Measurements from ENCODE around the gene SWAP70. TPM values are rescaled to one million over a fixed set of nuclear protein-coding genes. Genes with fewer than 3 reads are reported as not detected.
A peak's percentile ranks its signal among the peaks of the same experiment; 100 is the strongest.

Gene SWAP70
- total RNA-seq, 2 donors from 2014 or later: 28.8 to 30.7 TPM

DNA sequence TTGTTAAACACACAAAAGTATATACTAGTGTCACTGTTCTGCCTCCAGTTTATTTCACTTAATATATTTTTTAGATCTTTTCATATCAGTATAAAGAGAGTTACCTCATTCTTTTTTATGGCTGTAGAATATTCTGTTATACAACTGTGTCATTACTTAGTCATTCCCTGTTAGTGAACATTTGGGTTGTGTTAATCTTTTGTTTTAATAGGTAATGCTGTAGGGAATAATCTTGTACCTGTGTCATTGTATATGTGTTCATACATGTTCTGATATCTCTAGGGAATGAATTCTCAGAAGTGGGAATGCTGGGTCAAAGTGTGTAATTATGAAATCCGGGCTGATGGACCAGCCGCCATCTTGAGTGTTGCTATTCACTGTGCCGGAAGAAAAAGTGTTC is 71.4 kb downstream of the SWAP70 start:
- WGBS, 2 experiments (ENCODE audit: insufficient coverage in 1 of 2, insufficient read length in 1 of 2): 94 to 100% methylated on average over 2 to 3 of the region's 3 CpGs
- Mint-ChIP-seq H3K9me3 (no peaks in the 10 kb centered on the region), H3K4me3 (no peak overlapping the region), H3K36me3 (ENCODE audit: low read depth) (peaks cover 59% of the 10 kb centered on the region), H3K4me1 (peaks cover 4% of the 10 kb centered on the region), H3K27me3 (ENCODE audit: insufficient read depth) (no peaks in the 10 kb centered on the region), H3K27ac (no peak overlapping the region)
- no peak for DNase-seq
- Histone ChIP-seq H3K4me1 (ENCODE audit: control insufficient read depth, insufficient read depth, low read length) (no peaks in the 10 kb centered on the region), H3K4me3 (ENCODE audit: low read length) (peak overlapping the region; percentile 9), H3K27me3 (ENCODE audit: control insufficient read depth, insufficient read depth, low read length, poor library complexity, severe bottlenecking) (no peaks in the 10 kb centered on the region), H3K9ac (ENCODE audit: extremely low read depth, low read length, poor library complexity, severe bottlenecking) (no peak overlapping the region), H3K27ac (ENCODE audit: low read depth, low read length) (no peak overlapping the region), H3K9me3 (ENCODE audit: control insufficient read depth, low read length) (peaks cover 14% of the 10 kb centered on the region), H3K36me3 (ENCODE audit: control insufficient read depth, insufficient read depth, low read length) (peaks cover 77% of the 10 kb centered on the region)
- TF ChIP-seq, protein P1, sequence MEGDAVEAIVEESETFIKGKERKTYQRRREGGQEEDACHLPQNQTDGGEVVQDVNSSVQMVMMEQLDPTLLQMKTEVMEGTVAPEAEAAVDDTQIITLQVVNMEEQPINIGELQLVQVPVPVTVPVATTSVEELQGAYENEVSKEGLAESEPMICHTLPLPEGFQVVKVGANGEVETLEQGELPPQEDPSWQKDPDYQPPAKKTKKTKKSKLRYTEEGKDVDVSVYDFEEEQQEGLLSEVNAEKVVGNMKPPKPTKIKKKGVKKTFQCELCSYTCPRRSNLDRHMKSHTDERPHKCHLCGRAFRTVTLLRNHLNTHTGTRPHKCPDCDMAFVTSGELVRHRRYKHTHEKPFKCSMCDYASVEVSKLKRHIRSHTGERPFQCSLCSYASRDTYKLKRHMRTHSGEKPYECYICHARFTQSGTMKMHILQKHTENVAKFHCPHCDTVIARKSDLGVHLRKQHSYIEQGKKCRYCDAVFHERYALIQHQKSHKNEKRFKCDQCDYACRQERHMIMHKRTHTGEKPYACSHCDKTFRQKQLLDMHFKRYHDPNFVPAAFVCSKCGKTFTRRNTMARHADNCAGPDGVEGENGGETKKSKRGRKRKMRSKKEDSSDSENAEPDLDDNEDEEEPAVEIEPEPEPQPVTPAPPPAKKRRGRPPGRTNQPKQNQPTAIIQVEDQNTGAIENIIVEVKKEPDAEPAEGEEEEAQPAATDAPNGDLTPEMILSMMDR (conservative IDR thresholded peaks at IDR 0.05): no peak

DNA sequence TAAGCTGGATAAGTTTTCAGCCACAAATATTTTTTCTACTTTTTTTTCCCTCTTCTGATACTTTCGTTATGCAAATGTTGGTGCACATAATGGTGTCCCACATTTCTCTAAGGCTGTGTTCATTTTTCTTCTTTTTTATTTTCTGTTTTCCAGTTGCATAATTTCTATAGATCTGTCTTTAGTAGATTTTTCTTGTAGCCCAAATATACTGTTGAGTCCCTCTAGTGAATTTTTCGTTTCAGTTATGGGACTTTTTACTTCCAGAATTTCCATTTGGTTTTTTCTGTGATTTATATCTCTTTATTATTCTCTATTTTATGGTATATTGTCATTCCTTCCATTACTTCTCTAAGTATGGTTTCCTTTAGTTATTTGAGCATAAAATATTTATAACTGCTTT is 72.0 kb downstream of the SWAP70 start:
- Histone ChIP-seq H3K9me3 (ENCODE audit: control insufficient read depth, low read length) (peaks cover 14% of the 10 kb centered on the region), H3K36me3 (ENCODE audit: control insufficient read depth, insufficient read depth, low read length) (peaks cover 79% of the 10 kb centered on the region), H3K4me1 (ENCODE audit: control insufficient read depth, insufficient read depth, low read length) (no peaks in the 10 kb centered on the region), H3K4me3 (ENCODE audit: low read length) (peak overlapping the region; percentile 9), H3K9ac (ENCODE audit: extremely low read depth, low read length, poor library complexity, severe bottlenecking) (no peak overlapping the region), H3K27ac (ENCODE audit: low read depth, low read length) (no peak overlapping the region), H3K27me3 (ENCODE audit: control insufficient read depth, insufficient read depth, low read length, poor library complexity, severe bottlenecking) (no peaks in the 10 kb centered on the region)
- TF ChIP-seq, protein P1 (conservative IDR thresholded peaks at IDR 0.05): no peak
- Mint-ChIP-seq H3K27ac (no peak overlapping the region), H3K27me3 (ENCODE audit: insufficient read depth) (no peaks in the 10 kb centered on the region), H3K36me3 (ENCODE audit: low read depth) (peaks cover 65% of the 10 kb centered on the region), H3K4me1 (peaks cover 4% of the 10 kb centered on the region), H3K9me3 (no peaks in the 10 kb centered on the region), H3K4me3 (no peak overlapping the region)
- DNase-seq: no peak
- WGBS, 2 experiments (ENCODE audit: insufficient coverage in 1 of 2, insufficient read length in 1 of 2): 94% methylated on average over 1 of the region's 2 CpGs; no CpG with 5 or more reads in 1 of the 2 experiments

DNA sequence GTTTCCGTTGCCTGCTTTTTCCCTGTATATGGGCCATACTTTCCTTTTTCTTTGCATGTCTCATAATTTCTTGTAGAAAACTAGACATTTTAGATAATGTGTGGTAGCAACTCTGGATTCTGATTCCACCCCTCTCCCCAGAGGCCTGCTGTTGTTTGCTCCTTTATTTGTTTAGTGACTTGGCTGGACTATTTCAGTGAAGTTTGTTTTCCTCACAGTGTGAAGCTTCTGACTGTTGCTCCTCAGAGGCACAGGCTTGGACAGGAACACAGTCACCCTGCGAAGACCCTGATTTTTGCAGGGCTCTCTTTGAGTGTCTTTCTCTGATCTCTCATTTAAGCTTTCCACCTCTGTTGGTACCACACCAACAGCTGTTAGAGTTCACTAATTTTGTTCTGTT is 72.5 kb downstream of the SWAP70 start:
- peaks cover 83% of the 10 kb centered on the region for H3K36me3 ChIP-seq (ENCODE audit: control insufficient read depth, insufficient read depth, low read length)
- peak overlapping the region; percentile 29 for H3K27ac Mint-ChIP-seq
- peaks cover 4% of the 10 kb centered on the region for H3K4me1 Mint-ChIP-seq
- H3K4me3 ChIP-seq (ENCODE audit: low read length): no peak overlapping the region
- H3K9me3 Mint-ChIP-seq: peaks cover 2% of the 10 kb centered on the region
- no peaks in the 10 kb centered on the region for H3K4me1 ChIP-seq (ENCODE audit: control insufficient read depth, insufficient read depth, low read length)
- H3K9me3 ChIP-seq (ENCODE audit: control insufficient read depth, low read length): peaks cover 16% of the 10 kb centered on the region
- WGBS, 2 experiments (ENCODE audit: insufficient coverage in 1 of 2, insufficient read length in 1 of 2): 83 to 90% methylated on average over 1 to 2 of the region's 2 CpGs
- no peak overlapping the region for H3K9ac ChIP-seq (ENCODE audit: extremely low read depth, low read length, poor library complexity, severe bottlenecking)
- peaks cover 68% of the 10 kb centered on the region for H3K36me3 Mint-ChIP-seq (ENCODE audit: low read depth)
- H3K27ac ChIP-seq (ENCODE audit: low read depth, low read length): no peak overlapping the region
- H3K27me3 Mint-ChIP-seq (ENCODE audit: insufficient read depth): no peaks in the 10 kb centered on the region
- H3K27me3 ChIP-seq (ENCODE audit: control insufficient read depth, insufficient read depth, low read length, poor library complexity, severe bottlenecking): no peaks in the 10 kb centered on the region
- no peak overlapping the region for H3K4me3 Mint-ChIP-seq
- TF ChIP-seq, protein P1 (conservative IDR thresholded peaks at IDR 0.05): no peak
- no peak for DNase-seq
